Measurements from ENCODE around the gene NFIB.

NFIB gene

GRCh38 chr9:14344941-14345353 lies 31.0 kb upstream of the NFIB start:
- DNase-seq: peak; percentile 98

- peak; percentile 100 for DNase-seq
These were observed 30.1 kb upstream of the NFIB start for GRCh38 chr9:14344053-14344524.

DNA sequence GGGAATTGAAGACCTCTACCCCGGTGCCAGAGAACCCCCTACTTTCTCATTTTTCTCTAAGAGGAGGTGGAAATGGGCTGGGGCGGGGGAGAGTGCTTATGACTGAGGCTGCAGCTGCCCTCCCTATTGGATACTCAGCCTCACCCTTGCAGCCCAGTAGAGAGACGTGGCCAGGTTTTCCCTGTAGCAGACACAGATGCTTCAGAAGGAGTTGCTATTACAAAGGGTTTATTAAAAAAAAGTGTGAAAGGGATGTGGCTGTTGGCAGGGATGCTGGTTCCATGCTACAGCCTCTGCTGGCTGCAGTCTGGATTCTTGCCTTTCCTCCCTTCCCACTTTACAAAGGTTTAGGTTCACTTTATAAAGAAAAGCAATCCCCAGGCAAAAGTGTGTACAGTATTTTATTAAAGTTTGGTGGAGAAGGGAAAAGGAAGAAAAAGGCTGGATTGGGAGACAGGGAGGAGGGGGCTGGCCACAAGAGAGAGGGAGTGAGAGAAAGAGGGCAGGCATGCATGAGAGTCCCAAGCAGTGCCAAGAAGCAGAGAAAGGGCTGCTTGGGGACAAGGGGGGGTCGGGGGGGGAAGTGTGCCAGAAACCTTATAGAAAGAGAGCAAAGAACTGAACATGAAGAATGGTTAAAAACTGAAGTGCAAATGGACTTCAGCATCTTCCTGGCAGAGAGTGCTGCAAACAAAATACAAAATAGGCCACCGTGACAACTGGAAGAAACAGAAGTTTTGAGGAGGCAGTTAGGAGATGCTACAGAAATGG lies 29.5 kb upstream of the NFIB start:
- peak; percentile 100 for DNase-seq

DNA sequence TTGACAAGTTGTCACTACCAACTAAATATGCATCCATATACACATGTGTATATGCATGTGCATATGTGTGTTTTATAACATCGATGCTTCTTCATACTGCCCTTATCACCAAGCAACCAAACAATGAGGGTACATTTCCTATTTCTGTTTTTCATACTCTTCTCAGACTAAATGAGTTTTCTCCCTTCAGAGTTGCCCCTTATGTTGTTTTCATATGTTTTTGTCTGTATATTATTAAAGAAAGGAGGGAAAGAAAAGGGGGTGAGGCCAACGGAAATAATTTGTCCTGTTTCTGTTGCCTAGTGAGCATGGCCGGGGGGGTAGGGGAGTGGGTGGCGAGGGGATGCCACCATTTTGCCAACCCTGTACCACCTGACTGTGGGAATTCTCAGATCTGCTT lies 28.8 kb upstream of the NFIB start:
- peak; percentile 90 for DNase-seq

- no peak for DNase-seq
These were observed 27.6 kb upstream of the NFIB start for GRCh38 chr9:14341437-14342122.

- no peak for DNase-seq
These were observed 27.1 kb upstream of the NFIB start for GRCh38 chr9:14340994-14341393.

GRCh38 chr9:14340219-14340873 lies 26.4 kb upstream of the NFIB start:
- no peak for DNase-seq

DNA sequence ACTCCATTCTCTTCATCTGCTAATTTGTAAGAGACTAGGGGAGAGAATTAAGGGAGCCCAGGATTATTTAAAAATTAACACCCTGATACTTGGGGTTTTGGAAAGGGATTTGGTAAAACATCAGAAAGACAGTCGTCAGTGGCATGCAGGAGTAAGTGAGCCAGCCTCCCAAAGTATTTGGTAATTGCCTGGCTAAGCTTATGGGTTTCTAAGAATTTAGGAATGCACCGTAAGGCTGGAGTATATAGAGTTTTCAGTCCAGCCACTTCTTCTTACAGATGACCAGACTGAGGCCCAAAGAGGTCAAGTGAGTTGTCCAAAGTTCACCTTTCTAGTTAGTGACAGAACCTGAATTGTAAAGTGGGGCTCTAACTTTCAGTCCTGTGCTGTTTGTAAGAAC lies 25.8 kb upstream of the NFIB start:
- no peak for DNase-seq

DNA sequence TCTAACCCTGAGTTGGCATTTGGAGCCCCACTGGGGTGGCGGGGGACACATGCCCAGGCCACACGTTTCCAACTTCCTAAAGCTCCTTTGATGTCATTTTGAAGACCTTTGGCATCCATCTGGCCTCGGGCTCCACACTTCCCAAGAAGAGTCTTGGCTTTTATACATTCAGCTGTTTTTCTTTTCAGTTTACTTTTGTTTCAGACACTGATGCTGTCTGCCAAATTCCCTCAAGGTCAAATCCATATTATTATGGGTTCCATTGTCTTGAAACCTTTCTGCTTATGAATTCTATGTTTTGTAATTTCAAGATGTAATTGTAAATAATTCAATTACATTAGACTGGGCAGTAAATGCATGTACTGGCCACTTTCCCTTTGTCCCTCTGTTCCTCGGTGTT lies 23.7 kb upstream of the NFIB start:
- peak; percentile 88 for DNase-seq

DNA sequence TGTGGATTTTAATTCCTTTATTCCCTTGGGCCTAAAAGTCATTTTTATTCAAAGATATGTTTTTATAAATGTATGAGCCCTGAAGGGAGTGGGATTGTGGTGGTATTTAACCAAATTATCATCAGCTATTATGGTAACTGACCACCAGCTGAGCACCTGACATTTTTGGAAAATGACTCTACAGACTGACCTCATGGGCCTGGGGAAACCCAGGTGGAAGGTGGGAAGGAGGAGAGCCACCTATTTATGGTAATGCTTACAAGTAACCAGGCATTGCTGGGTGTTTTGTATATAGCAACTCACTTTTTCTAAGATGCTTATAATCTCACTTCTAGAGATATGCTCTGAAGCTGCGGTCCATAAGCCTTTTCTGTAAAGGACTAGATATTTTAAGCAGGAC lies 22.3 kb upstream of the NFIB start:
- DNase-seq: no peak

DNA sequence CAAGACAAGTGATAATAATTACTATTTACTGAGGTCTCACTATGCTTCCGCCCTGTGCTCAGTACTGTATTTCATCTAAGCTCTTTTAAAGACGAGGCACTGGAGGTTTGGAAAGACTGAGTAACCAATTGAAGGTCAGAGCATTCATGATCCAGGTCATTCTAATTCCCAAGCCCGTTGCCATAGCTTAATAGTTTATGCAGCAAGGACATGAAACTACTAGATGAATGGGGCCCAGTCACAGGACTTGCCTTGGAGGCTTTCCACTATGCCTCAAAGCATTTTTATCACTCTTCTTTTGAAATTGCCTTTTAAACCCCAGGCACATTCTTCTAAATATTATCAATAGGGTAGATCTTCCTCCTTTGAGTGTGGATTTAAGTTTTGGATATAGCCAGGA lies 17.2 kb upstream of the NFIB start:
- no peak for DNase-seq

DNA sequence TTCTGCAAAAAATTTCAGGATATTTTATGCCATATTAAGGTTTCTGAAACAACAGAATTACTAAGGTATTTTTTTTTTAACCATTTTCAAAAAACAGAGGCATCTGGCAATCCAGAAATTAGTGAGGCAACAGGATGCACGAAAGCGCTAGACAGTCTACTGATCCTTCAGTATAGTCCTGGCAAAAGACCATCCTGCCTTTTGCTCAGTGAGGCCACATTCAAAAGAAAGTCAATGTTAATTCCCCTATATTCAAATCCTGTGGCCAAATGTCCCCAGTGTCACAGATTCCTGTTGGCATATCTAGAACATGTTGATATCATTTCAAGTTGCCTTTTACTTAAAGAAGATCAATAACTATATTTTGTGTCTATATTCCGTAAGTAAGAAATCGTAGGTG lies 13.1 kb upstream of the NFIB start:
- peak; percentile 100 for DNase-seq

DNA sequence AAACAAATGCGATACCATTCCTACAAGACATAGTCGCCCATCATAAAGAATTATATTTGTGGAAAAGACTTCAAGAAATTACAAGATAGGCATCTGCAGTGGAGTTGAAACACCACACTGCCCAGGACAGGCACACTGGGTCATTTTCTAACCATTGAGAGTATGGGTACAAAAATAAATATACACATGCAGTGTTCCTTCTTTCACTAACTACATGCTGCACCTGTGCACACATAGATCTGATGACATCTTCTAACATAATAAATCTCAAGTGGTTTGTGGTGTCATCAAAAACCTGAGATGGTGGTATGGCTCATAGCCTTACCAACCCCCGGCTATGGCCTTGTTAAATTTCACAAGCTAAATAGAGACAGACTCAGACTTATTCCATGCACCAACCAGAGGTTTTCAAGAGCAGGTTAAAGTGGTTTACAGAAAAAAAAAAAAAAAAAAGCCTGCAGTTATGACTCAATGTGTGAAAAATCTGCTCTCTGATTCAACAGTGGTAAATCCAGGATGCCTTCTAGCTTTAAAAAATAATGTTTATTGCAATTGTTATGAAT lies 12.4 kb upstream of the NFIB start:
- DNase-seq: peak; percentile 100

DNA sequence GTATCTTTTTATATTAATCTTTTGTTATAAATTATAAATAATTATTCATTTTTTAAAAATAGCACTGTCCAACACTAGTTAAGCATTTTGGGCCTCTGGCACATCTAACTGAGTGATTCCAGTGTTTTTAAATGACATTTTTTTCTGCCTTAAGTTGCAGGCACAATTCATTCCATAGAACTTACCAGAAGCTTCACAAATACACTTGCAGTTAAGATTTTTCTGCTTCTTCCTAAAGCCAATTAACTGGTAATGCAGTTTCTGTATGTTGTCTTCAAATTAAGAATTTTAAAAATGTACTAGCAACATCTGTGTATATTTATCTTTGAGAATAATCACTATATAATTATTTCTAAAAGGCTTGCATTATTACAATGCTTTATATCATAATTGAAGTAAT lies 11.2 kb upstream of the NFIB start:
- peak; percentile 99 for DNase-seq

GRCh38 chr9:14323985-14324650 lies 10.2 kb upstream of the NFIB start:
- peak; percentile 100 for DNase-seq

DNA sequence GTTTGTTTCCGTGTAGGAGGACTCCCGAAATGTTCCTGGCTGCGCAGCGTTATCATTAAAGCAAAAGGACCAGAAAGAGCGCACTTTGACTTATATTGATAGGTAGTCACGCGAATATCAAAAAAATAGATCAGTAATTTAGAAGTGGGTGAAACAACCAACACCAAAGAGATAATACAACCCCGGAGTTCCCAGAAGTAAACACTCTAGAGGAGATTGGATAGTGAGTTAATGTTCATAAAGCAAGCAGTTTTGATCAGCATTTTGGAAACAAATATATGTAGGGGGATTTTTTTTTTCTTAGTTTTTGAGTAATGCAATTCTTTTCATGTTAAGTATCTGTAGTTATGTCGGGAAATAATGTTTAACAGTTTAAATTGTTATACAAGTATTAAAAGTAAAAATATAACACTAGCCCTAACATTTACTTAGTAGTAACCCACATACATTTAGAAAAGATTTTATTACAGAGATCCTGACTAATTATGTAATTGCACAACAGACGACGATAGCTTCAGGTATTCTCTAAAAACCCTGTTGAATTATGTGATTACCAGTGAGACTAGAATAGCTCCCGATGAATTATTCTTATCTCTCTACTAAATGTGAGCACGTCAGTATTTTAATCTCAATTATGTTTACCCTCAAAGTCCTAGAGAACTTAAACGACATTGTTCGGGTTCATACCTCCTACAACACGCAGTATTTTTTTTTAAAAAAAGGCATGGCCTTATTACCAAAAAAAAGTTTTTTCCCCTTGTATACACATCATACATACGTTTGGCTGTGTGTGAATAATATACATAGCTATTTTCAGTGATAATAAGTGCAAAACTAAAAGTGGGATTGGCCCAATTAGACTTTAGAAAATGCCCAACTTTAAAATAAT lies 9.4 kb upstream of the NFIB start:
- DNase-seq: peak; percentile 100

- DNase-seq: peak; percentile 100
These were observed 8.5 kb upstream of the NFIB start for GRCh38 chr9:14322211-14323082.

DNA sequence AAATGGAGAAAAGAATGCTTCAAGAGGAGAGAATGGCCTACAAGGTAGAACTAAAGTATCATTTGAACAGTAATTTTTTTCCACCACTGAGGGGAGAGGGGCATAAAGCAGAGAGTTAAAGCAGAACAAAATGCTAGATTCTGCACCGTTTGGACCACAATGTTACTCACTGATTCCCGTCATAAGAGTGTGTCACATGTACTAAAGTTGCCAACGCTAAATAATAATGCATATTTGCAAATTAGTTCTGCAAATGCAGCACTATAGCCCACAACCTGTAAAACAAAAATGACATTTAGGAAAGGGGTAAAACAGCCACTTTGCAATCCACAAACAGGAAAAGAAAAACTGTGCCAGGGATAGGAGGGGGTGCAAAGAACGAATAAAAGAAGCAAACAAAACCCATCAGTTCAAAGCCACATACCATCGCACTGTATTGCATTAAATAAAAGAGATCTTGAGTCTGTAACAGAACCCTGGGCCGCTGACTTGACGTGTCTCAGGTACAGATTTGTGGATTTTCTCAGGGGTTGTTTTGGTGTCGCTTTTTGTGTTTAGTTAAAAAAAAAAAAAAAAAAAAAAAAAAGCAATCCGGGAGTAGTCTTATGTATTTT lies 7.7 kb upstream of the NFIB start:
- DNase-seq: peak; percentile 99

GRCh38 chr9:14320271-14321181 lies 6.6 kb upstream of the NFIB start:
- peak; percentile 100 for DNase-seq

Data from NCI-H446 treated with DMSO at 0.1 percent for 48 hours (cell line).